Fibroblast of skin of right quadriceps (primary cell): ENCODE measurements around the gene NRP1.

Experiments used
- DNase-seq: peaks from one replicate; pipeline ENCODE4 v3.0.0-alpha.2; 2013

NRP1 gene

GRCh38 chr10:33347211-33347610 is 12.7 kb upstream of the NRP1 start:
- DNase-seq: peak; percentile 45

- DNase-seq: no peak
These were observed 10.8 kb upstream of the NRP1 start for GRCh38 chr10:33345236-33345635.

- DNase-seq: no peak
These were observed 10.2 kb upstream of the NRP1 start for GRCh38 chr10:33344676-33345075.

DNA sequence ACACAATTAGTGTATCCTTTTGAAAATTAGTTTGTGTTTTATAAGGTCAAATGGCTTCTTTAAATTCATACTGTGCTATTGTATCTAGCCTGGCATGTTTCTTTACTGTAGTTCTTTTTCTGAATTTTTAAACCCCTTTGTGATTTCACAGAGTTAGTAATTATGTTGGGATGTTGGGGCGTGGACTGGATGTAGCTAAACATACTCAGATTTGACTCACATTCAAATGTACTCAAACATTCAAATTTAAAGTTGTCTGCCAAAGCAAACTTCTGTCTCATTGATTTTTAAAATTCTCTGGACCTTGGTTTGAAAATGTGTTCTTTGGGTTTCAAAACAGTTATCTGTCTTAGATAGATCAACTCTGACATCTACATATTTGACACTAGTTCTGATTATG is 7.2 kb upstream of the NRP1 start:
- peak; percentile 51 for DNase-seq

GRCh38 chr10:33337326-33337957 is 3.0 kb upstream of the NRP1 start:
- peak; percentile 91 for DNase-seq

- no peak for DNase-seq
These were observed 2.3 kb upstream of the NRP1 start for GRCh38 chr10:33336582-33337325.

DNA sequence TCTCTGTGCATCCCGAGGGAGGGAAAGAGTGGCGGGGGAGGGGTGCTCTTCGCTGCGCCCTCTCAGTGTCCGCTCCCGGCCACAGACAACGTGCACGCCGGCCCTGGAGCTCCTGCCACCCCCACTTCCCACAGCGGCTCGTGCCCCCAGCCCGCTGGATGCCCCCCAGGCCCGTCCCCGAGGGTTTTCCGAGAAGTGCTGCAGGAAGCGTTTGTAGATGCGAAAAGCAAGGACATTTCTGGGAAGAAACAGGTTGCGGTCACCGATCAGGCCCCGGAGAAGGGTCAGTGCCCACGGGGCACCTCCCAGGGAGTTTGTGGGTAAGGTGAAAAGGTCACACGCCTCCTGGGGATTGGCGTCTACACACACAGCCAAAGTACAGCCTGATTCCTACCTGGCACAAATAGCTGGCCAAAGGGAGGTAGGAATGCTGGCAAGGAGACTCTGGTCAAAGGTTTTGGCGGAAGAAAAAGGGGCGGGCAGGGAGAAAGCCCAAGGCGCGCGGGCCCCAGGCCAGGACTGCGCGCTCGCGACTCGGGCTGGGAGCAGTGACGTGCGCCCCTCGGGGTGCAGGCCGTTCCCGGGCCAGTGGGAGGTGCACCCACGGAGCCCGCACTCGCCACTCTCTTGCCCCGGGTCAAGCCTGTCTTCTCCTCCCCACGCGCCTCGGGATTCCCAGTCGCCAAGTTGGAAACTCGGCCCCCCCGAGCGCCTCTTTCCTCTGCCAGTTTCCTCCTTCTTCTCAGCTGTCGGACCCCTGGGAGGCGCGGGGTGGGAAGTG is 1.5 kb upstream of the NRP1 start:
- peak; percentile 63 for DNase-seq

DNA sequence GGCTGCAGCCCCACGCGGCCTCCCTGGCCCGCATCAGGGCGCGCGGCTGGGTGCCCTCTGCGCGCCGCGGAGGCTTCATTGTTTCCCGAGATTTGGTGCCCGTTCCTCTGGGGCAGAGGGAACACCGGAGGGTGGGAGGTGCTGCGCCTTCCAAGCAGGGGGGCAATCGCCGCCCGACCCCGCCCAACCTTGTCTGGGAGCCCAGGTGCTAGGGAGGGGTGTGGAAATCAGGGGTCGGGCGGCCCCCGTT is 1.0 kb upstream of the NRP1 start:
- no peak for DNase-seq

DNA sequence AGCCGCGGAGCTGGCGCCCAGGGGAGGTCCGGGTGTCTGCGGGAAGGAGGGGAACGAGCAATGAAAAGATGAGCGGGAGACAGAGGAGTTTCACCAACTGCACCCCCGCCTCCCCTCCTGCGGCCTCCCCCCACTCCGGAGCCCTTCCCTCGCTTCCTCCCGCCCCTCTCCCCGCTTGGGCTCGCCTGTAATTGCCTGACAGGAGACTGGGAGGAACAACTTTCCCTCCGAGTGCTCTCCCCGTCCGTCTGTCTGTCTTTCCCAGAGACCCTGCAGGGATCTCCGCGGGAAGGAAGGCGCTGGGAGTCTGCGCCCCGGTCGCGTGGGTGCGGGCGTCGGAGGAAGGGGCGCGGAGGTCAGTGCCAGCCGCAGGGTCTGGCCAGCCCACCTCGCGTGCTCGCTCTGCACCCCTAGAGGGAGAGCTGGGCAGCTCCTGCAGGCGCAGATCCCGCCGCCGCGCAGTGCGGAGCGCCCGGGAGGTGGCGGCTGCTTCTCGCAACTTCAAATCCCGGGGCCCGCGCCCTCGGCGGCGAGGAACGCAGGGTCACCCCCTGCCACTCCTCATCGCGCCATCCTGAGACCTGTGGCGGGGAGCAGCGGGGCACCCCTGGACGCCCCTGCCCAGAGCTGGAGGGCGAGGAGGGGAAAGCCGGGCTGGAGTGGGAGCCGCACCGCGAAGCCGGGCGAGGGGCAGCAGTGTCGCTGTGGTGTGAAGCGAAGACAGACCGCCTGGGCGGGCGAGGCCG is 511 bp upstream of the NRP1 start:
- peak; percentile 96 for DNase-seq

GRCh38 chr10:33333260-33334101 is 986 bp downstream of the NRP1 start:
- DNase-seq: no peak

DNA sequence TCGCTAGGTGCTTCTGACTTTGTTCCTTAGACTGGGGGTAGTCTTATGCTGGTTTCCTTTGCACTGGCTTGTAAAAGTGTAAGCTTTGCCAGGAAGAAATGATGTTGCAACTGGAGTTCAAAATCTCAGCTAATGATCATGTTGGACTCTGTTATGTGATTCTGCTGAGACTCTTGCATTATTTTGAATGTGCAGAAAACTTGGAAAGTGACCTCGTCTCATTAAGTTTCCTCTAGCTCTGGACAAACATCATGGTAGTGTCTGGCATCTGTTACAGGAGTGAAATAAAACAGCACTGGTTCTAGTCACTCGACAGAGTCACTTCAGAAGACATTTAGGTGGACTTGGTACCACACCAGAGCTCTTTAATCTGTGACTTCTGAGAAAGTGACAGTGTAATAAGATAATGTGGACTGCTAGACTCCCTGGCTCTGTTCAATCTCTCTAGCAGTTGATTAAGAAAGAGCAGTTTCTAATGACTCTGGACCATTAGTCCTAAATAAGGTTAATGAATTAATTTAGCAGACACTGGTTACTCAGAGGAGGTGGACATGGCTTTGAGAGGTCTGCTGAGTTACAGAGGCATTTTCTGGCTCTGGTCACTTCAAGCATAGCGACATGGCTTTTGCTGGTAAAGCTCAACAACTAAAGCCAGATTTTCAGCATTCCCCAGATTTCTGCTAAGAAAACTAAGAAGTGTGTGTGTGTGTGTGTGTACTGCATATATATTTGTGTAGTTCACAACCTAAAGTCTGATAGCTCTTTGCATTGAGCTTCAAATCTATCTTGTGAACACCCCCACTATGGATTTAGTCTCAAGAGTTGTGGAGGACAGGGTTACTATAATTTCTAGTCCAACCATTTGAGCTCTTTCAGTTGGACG is 2.0 kb downstream of the NRP1 start:
- peak; percentile 53 for DNase-seq

DNA sequence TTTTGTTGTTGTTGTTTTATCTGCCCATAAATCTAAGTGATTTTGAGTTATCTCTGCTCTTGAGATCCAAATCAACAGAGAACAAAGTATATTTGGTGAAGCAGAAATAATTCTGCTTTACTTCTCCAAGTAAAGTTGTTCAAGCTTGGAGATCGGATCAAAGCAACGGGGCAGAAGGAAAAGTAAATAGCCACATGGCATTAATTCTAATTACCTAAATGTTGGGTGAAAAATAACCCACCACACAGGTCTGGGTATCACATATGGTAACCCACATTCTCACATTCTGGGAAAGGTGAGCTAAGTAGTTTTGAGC is 3.1 kb downstream of the NRP1 start:
- no peak for DNase-seq

- peak; percentile 91 for DNase-seq
These were observed 3.7 kb downstream of the NRP1 start for GRCh38 chr10:33330543-33331378.

DNA sequence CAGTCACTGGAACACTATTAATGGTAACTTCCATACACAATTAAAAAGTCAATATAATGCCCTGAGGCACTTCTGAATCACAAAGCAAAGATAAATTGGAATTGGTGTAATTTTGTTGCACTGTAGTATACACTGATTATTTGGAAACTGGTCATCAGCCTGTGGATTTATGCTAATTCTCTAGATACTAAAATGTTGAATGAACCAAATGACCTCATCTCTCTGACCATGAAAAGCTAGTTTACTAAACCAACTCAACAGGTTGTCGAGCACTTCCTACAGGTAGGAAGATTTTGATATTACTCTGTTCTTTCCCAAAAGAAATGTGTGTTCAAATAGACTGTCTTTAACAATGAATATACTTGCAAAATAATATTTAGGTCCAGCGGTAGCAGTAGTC is 5.3 kb downstream of the NRP1 start:
- DNase-seq: no peak

GRCh38 chr10:33328253-33328652 is 6.2 kb downstream of the NRP1 start:
- no peak for DNase-seq

DNA sequence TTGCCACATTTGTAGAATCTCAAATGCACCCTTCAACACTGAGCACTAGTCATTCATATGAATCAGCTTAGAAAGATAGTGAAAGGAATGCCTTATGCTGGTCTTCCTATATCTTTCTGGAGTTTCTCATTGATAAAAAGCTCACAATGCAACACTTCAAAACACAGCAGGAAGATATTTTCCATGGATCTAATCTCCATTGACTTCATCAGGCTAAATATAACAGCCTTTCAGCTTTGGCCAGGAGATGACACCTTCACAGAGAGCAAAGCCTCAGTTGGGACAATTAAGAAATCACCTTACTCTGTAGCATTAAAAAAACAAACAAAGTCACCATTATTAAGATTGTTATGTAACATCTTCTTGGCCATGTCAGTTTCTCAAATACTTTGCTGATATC is 6.7 kb downstream of the NRP1 start:
- DNase-seq: peak; percentile 40

DNA sequence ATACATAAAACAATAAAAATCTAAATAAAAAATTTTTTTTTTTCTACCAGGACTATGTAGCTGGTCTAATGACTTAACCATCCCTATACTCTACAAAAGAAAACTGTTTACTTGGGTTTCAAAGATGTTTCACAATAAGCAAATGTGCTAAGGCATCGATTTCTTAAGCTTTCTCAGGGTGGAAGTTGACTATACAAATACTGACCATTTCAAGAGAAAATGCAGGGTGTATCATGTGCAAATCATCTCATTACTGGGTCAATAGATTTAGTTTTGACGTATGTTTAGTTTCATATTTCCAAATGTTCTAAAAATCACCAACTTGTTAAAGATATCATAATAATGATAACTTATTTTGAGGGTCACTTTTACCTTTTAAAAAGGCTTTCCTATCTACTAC is 7.5 kb downstream of the NRP1 start:
- no peak for DNase-seq

DNA sequence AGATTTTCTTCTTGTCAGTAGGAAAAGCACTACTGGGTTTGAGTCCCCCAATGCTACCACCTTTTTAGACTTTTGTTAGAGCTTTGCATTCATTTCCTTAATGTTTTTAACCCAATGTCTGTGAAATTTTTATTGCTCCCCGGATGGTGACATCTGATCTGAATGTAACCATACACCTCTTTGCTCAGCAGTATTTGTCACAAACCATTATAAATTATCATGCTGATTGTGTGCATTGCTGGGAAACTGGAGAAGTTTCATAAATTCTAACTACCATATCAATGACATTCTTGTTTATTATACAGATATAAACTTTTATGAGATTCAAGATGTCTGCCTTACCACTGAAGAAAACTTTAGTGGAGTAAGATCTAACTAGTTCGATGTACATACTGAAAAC is 8.5 kb downstream of the NRP1 start:
- peak; percentile 68 for DNase-seq

DNA sequence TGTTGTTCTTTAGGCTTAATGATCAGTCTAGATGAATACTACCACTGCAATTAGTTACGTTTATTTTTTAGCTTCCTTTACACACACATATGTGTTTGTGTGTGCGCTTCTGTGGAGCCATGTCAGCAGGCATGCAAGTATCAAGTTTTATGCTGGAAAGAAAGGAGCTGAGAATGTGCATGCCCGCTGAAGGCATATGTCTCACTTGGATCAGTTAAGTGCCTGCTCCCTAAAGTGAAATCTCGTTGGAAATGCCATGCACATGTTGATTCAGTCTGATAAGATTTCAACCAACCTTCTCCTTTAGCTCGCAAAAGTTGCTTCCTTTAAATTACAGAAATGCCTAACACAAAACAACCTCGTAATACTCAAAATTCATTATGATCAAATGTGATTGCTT is 10.7 kb downstream of the NRP1 start:
- no peak for DNase-seq

DNA sequence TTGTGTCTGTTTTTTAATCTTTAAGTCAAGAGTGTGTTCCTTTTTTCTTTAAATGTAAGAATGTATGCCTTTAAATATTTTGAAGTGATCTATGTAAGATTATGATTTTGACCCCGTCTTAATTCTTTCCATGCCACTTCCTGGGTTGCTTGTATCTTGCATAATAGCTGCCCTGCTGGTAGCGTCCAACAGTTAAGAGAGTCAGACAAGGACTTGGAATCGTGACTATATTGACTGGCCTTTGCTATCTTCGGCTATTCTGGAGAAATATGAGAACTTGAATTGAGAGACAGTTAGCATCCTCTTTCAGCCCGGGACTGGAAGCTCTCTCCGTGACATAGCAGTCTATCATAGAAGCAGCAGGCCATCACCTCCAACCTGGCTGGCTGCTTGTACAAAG is 13.0 kb downstream of the NRP1 start:
- no peak for DNase-seq

GRCh38 chr10:33320288-33320687 is 14.2 kb downstream of the NRP1 start:
- DNase-seq: no peak
